HPDE6-E6E7 (cell line): ENCODE results near the gene NOCT.
"Not testable (repeated sequence)": the region's sequence is repeated elsewhere in the genome, so short reads cannot be mapped to it uniquely, and the experiment has no call there.

Experiments used
- DNase-seq: peaks from one replicate; pipeline ENCODE4 v3.0.0; 2011; ENCODE audit warnings: missing footprints; ENCODE audit errors: extremely low spot score

Gene NOCT, protein sequence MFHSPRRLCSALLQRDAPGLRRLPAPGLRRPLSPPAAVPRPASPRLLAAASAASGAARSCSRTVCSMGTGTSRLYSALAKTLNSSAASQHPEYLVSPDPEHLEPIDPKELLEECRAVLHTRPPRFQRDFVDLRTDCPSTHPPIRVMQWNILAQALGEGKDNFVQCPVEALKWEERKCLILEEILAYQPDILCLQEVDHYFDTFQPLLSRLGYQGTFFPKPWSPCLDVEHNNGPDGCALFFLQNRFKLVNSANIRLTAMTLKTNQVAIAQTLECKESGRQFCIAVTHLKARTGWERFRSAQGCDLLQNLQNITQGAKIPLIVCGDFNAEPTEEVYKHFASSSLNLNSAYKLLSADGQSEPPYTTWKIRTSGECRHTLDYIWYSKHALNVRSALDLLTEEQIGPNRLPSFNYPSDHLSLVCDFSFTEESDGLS

DNA sequence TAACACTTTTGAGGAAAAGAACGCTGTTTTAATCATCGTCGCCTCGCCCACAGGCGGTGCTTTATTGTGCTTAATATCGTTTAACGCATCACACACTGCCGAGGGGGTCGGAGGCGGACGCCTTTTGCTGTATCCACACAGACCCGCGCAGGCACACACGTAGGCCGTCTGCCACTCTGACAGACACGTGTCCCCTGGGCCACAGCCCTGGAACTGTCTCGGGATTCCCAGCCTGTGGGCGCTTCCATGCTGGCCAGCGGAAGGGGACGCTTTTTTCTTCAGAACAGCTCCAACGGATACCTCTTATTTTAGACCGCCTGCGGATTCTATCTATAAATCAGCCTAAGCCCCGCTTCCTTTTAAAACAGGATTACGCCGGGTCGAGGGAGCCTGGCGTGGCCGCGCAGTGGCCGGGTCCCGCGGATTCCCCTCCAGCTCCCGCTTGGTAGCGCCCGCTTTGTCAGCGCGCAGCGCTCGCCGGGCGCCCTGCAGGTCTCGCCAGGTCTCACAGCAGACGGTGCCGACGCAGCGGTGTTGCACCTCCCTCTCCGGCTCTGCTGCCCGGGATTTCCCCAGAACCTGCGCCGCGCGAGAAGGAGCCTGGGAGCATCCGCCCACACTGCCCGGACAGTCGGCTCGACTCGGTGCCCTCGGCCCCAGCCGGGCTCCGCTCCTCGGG is at the start of gene NOCT:
Gene NOCT, plus strand, starts transcription at position 513 of the 679 bp plus-strand sequence. CDS start 201 bp downstream, outside the sequence.
- peak; percentile 84 for DNase-seq

GRCh38 chr4:138967313-138967712 is 48.3 kb upstream of the NOCT start:
- no peak for DNase-seq

DNA sequence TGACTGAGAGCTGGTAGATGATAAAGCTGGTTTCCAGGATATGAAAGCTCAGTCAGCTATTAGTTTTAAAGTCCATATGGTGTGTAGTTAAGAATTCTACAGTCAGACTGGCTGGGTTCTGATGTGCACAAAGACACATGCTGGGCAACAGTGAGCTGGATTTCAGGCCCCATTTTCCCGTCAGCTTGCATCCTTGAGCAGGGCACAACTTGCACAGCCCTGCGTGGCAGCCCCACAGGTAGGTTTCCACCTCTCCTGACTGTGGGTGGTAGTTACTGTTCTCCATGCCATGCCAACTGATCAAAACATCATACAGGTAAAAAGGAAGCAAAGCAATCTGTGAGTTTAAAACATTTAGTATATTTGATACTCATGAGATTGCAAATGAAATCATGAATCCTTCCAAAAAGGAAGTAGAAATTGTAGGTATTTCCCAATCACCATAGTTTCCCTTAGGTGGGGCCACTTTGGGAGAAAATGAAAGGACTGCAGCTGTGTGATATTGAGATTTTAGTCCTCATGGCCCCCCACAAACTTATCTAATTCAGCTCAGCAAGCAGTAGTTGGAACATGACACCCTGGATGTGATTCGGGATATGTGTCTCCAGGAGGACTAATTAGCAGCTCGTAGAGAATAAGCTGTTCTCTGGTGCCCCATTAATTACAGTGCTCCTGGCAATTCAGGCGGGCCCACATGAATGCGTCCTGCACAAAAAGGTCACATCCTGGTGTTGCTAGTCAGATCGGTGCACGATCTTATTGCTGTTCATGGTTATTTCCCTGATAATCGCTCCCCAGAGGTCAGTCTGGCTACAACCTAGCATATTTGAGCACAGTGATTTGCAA is 42.4 kb upstream of the NOCT start:
- DNase-seq = no peak

DNA sequence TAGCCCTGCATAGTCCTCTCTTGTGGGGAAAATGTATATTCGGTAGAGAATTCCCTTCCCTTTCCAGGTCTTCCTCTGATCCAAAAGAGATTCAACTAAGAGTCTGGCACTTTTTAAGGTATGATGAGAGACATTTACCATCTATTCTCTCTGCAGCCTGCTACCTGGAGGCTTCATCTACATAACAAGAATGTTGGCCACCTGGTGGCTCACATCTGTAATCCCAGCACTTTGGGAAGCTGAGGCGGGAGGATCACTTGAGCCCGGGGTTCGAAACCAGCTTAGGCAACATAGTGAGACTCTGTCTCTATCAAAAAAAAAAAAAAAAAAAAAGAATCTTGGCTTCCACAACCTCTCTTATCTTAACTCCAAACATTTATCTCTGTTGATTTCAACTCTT is 40.4 kb upstream of the NOCT start:
- no peak for DNase-seq

DNA sequence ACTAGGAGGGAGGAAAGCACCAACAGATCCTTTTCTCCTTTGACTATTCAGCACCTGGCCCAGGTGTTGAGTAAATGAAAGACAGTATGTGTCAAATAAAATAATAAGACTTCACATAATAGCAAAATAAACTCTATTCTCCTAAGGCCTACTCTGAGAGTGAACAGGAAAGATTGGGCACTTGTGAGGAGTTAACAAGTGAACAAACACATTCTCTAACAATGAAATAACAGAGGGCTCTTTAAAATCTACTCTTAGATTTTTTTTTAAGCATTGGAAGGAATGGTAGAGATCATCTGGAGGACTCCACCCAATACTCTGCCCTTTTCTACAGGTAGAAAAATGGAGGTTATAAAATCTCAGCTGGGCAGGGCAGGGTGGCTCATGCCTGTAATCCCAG is 39.1 kb upstream of the NOCT start:
- DNase-seq = no peak

DNA sequence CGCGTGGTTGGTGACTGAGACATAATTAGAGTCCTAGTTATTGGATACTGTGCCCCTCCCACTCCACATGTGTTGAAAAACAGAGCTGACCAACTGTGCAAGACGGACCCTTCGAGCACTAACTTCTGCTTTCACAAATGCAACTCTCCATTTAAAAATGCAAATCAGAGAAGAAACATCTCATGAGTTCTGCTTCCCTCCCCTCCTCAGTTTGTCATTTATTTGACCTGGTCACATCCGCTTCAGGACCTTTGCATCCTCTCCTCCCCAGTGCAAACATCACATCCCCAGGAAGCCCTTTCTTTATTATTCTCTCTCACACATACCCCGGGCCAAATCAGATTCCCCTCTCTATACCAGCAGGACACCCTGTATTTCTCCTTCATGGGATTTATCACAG is 38.1 kb upstream of the NOCT start:
- no peak for DNase-seq

DNA sequence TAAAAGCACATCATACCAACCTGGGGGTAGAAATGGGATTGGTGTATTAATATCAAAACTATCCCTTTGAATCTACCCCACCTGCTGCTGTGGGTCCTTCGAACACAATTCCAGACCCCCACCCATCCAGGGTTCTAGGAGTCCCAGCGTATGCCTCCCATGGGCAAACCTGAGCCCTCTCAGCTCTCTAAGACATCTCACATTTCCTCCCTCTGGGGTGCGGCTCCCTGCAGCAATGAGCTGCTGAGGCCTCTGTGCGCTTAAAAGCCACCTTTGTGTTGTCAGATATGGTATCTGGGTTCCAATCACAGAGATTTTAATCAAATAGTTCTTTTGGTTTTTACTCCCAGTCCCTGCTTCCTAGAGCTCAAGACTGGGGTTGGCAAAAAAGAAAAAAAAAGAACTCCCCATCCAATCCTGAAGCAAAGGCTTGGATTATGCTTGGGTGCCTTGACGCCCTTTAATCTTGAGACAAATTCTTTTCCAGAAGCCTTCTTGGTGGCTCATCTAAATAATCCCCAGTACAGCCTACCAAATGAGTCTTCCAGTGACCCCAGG is 37.5 kb upstream of the NOCT start:
- DNase-seq = no peak

GRCh38 chr4:138978600-138978999 is 37.0 kb upstream of the NOCT start:
- DNase-seq = no peak

DNA sequence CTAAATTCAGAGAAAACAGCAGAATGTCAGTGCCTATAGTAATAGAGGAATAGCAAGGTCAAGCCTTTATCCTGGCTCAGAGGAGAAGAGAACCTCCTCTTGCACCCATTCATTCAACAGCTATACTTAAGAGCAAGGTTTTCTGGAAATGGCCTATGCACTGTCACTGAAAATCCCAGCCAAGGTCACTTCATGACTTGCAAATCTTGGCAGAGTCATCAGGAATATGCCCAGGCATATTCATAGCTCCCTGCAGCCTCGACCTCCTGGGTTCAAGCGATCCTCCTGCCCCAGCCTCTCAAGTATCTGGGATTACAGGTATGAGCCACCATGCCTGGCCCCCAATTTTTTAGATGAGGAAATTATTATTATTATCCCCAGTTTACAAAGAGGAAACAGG is 35.8 kb upstream of the NOCT start:
- no peak for DNase-seq

DNA sequence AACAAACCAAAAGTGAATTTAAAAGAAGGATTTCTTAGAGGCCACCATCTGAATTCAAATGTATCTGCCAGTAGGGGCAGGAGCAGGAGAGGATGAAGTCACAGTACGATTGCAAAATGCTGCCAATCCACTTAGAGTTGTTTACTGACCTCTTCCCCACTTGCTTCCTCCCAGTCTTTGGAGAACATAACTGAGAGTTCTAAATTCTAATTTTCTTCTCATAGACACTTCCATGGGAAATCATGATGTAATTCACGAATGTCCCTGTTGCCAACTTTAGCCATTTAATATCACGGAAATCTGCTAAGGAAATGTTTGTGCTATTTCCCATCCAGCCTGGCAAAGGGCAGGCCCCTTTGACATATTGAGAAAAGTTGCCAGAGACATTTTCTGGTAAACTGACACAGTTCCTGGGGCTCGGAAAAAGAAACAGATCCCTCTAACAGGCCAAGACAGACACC is 33.6 kb upstream of the NOCT start:
- DNase-seq = peak; percentile 41

GRCh38 chr4:138982754-138983153 is 32.8 kb upstream of the NOCT start:
- DNase-seq = no peak

GRCh38 chr4:138983690-138984089 is 31.9 kb upstream of the NOCT start:
- no peak for DNase-seq

DNA sequence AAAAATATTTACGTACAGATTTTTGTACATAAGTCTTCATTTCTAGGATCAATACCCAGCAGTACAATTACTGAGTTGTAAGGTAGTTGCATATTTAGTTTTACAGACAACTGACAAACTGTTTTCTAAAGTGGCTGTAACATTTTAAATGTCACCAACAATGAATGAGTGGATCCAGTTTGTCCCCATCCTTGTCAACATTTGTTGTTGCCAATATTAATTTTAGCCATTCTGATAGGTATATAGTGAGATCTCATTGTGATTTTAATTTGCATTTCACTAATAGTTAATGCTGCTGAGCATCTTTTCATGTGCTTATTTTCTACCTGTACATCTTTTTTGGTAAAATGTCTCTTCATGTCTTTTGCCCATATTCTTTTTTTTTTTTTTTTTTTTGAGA is 30.9 kb upstream of the NOCT start:
- no peak for DNase-seq

- no peak for DNase-seq
Measured at GRCh38 chr4:138992676-138993075, 22.9 kb upstream of the NOCT start.

- no peak for DNase-seq
Measured at GRCh38 chr4:138996090-138996489, 19.5 kb upstream of the NOCT start.

DNA sequence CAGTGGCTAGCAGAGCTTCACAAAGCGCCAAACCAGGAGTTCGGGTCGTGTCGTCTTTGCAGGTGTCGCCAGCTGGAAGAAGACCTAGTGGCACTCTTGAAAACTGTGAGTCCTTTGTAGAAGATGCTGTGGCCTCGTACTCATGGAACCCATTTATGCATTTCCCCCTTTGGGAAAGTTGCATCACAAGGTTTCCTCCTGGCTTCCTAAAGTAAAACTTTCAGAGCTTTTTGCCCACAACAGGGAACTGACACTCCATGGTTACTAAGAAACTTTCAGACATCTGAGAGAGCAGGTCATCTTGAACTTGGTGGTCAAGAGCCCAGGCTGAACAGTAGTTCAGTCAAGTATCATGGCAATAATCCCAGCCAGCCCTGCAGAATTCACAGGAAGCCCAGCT is 15.9 kb upstream of the NOCT start:
- DNase-seq = no peak

DNA sequence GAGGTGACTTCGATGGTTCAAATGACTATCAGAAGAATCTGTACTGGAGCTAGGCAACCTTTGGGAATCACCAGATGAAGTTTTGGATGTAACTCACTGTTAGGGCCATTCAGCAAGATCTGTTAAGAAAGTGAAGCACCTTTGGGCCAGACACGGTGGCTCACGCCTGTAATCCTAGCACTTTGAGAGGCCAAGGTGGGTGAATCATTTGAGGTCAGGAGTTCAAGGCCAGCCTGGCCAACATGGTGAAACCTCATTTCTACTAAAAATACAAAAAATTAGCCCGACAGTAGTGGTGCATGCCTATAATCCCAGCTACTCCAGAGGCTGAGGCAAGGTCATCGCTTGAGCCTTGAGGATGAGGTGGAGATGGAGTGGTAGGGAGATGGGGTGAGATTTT is 15.4 kb upstream of the NOCT start:
- DNase-seq = not testable (repeated sequence)

DNA sequence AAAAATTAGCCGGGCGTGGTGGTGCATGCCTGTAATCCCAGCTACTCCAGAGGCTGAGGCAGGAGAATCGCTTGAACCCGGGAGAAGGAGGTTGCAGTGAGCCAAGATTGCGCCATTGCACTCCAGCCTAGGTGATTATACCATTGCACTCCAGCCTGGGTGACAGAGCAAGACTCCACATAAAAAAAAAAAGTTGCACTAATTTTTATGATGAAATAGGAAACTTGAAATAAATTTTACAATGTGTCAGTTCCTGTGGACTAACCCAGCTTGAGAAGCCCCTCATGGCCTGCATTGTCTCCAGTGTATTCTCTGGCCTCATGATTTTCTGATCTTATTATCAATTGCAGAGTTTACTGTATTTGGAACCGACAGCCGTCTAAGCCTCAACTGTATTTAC is 14.2 kb upstream of the NOCT start:
- not testable (repeated sequence) for DNase-seq

DNA sequence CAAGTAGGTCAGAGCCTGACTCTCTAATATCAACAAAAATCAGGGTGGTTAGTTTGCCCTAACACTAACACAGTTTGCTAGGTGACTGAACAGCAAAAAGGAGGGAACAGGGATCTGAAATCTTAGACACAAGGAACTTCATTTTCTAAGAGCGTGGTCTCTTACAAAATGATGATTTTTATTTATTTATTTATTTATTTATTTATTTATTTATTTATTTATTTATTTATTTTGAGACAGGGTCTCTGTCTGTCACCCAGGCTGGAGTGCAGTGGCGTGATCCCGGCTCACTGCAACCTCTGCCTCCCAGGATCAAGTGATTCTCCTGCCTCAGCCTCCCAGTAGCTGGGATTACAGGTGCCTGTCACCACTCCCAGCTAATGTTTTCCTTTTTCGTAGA is 11.9 kb upstream of the NOCT start:
- DNase-seq = not testable (repeated sequence)

DNA sequence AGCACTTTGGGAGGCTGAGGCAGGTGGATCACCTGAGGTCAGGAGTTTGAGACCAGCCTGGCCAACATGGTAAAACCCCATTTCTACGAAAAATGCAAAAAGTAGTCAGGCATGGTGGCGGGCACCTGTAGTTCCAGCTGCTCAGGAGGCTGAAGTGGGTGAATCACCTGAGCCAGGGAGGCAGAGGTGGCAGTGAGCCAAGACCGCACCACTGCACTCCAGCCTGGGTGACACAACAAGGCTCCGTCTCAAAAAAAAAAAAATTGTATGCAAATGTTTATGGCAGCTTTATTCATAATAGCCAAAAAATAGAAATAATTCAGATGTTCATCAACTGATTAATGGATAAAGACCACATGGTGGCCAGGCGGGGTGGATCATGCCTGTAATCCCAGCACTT is 9.8 kb upstream of the NOCT start:
- no peak for DNase-seq

DNA sequence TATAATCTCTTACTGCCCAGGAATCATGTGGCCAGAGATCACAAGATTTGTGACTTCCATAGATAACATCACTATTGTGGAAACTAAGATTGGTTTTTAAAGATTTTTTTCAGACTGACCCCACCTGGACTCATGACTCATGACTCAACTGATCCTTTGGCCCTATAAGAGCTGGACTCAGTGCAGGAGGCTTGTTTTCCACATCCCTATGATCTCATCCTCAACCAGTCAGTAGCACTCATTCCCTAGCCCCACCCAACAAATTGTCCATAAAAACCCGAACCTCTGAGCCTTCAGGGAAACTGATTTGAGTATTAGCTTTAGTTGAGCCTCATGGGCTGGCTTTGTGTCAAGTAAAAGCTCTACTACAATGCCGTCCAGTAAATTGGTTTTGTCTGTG is 7.9 kb upstream of the NOCT start:
- DNase-seq = no peak

GRCh38 chr4:139008278-139008677 is 7.3 kb upstream of the NOCT start:
- not testable (repeated sequence) for DNase-seq
